Measurements from ENCODE around the gene ARHGAP1.

DNA sequence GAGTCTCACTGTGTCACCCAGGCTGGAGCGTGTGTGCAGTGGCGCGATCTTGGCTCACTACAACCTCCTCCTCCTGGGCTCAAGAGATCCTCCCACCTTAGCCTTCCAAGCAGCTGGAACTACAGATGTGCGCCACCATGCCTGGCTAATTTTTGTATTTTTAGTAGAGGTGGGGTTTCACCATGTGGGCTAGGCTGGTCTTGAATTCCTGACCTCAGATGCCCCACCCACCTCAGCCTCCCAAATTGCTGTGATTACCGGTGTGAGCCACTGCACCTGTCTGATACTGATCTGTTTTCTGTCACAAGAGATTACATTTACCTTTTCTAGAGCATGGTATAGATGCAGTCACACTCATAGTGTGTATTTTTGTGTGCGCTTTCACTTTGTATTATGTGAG lies 71.5 kb downstream of the ARHGAP1 start:
- no peak for TF ChIP-seq TBP (optimal IDR thresholded peaks at IDR 0.05; ENCODE audit: low read depth, low read length)
- TF ChIP-seq, protein P1, sequence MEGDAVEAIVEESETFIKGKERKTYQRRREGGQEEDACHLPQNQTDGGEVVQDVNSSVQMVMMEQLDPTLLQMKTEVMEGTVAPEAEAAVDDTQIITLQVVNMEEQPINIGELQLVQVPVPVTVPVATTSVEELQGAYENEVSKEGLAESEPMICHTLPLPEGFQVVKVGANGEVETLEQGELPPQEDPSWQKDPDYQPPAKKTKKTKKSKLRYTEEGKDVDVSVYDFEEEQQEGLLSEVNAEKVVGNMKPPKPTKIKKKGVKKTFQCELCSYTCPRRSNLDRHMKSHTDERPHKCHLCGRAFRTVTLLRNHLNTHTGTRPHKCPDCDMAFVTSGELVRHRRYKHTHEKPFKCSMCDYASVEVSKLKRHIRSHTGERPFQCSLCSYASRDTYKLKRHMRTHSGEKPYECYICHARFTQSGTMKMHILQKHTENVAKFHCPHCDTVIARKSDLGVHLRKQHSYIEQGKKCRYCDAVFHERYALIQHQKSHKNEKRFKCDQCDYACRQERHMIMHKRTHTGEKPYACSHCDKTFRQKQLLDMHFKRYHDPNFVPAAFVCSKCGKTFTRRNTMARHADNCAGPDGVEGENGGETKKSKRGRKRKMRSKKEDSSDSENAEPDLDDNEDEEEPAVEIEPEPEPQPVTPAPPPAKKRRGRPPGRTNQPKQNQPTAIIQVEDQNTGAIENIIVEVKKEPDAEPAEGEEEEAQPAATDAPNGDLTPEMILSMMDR (IDR thresholded peaks at IDR 0.05 in 2 of 3, conservative IDR thresholded peaks at IDR 0.05 in 1 of 3; ENCODE audit: insufficient read depth in 2 of 3, low read depth in 1 of 3, low read length in 3 of 3) = no peak
